ENCODE results near the gene MARVELD2.
"Not testable (repeated sequence)": the region's sequence is repeated elsewhere in the genome, so short reads cannot be mapped to it uniquely, and the experiment has no call there.

MARVELD2 gene

GRCh38 chr5:69414885-69415583 is at the start of gene MARVELD2:
TSS of gene MARVELD2 (plus strand) at chr5:69415116. CDS start at chr5:69419386, 4,270 bp downstream.
- peak; percentile 49 for DNase-seq

GRCh38 chr5:69367697-69368279 is 47.1 kb upstream of the MARVELD2 start:
- no peak for DNase-seq

GRCh38 chr5:69368458-69369339 is 46.2 kb upstream of the MARVELD2 start:
- DNase-seq = peak; percentile 36

GRCh38 chr5:69369340-69370121 is 45.4 kb upstream of the MARVELD2 start, which contains the start of the genes AK6, RAD17 and TAF9:
TSS of gene AK6 (minus strand) at chr5:69369520. CDS start at chr5:69369490, 30 bp downstream.
TSS of gene RAD17 (plus strand) at chr5:69369818. CDS start at chr5:69372209, 2,391 bp downstream.
TSS of gene TAF9 (minus strand) at chr5:69369520. CDS start at chr5:69365737, 3,783 bp downstream.
- peak; percentile 90 for DNase-seq

GRCh38 chr5:69370335-69370734 is 44.6 kb upstream of the MARVELD2 start:
- not testable (repeated sequence) for DNase-seq

GRCh38 chr5:69372394-69372793 is 42.5 kb upstream of the MARVELD2 start:
- no peak for DNase-seq

GRCh38 chr5:69374911-69375446 is 39.9 kb upstream of the MARVELD2 start:
- DNase-seq = no peak

- DNase-seq = no peak
These were observed 36.5 kb upstream of the MARVELD2 start for GRCh38 chr5:69378376-69378775.

- no peak for DNase-seq
These were observed 10.1 kb upstream of the MARVELD2 start for GRCh38 chr5:69404659-69405330.

- DNase-seq = no peak
These were observed 655 bp downstream of the MARVELD2 start for GRCh38 chr5:69415584-69415958.

- DNase-seq = no peak
These were observed 1.3 kb downstream of the MARVELD2 start for GRCh38 chr5:69416180-69416579.

- no peak for DNase-seq
These were observed 1.8 kb downstream of the MARVELD2 start for GRCh38 chr5:69416699-69417098.

GRCh38 chr5:69418554-69418953 is 3.6 kb downstream of the MARVELD2 start:
- DNase-seq = no peak

- no peak for DNase-seq
These were observed 16.7 kb downstream of the MARVELD2 start for GRCh38 chr5:69431424-69432303.

- no peak for DNase-seq
These were observed 17.7 kb downstream of the MARVELD2 start for GRCh38 chr5:69432412-69433206.

- DNase-seq = not testable (repeated sequence)
These were observed 20.5 kb downstream of the MARVELD2 start for GRCh38 chr5:69435276-69435884.

GRCh38 chr5:69444127-69444754 is 29.3 kb downstream of the MARVELD2 start:
- DNase-seq = no peak

GRCh38 chr5:69449511-69449910 is 34.6 kb downstream of the MARVELD2 start:
- DNase-seq = no peak

- no peak for DNase-seq
These were observed 35.2 kb downstream of the MARVELD2 start for GRCh38 chr5:69450116-69450515.
